NCI-H82 (cell line): Measurements from ENCODE around the gene TMEM117.
A peak's percentile ranks its signal among the peaks of the same experiment; 100 is the strongest.

Experiments used
- DNase-seq: peaks from one replicate; lab custom pipeline; 2025; lab: John Stamatoyannopoulos, UW

TMEM117 gene

GRCh38 chr12:43835656-43836474 lies at the start of gene TMEM117:
Gene TMEM117, plus strand, starts transcription at chr12:43836081.
- DNase-seq = peak; percentile 58

DNA sequence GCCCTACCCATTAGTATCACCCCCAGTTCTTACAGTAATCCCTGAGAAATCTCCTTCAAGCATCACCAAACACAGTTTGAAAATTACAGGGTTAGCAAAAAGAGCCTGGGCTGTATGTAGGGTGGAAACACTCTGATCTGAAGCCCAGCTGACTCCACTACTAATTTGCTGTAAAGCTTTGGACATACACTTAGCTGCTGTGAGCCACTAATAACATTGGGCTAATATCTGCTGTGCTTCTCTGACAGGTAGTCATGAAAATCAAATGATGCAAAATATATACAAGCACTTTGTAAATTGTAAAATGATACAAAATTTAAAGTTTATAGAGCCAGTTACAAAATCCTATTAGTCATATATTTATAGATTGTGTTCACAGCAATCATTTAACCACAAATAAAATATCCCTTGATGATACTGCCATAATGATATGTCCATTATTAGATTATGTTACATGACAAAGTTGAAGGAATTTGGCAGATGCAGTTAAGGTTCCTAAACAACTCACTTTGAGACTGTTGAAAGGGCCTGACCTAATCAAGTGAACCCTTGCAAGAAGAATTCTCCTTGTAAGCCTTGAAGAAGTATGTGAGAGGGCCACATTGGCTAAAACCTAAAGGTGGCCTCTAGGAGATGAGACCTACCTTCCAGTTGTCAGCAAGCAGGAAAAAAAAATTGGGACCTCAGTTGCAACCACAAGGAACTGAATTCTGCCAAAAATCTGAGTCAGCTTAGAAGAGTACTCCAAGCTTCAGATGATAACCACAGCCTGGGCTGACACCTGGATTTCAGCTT lies 48.8 kb upstream of the TMEM117 start:
- DNase-seq = peak; percentile 7

DNA sequence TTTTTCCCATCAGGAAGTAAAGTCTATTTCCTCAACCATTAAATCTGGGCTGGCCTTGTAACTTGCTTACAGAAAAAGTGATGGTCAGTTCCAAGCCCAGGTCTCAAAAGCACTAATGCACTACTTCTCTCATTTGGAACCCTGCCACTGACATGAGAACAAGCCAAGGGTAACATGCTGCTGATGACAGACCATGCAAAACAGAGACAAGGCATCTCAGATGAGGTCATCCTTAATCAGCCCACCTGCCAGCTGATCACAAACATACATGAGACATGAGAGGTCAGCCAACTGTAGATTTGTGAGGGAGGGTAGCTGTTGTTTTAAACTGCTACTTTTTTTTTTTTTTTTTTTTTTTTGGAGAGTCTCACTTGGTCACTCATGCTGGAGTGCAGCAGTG lies 45.9 kb upstream of the TMEM117 start:
- DNase-seq = no peak

GRCh38 chr12:43795716-43796280 lies 40.1 kb upstream of the TMEM117 start:
- DNase-seq = no peak

- DNase-seq = no peak
Measured at GRCh38 chr12:43797561-43798217, 38.2 kb upstream of the TMEM117 start.

GRCh38 chr12:43805149-43805859 lies 30.6 kb upstream of the TMEM117 start:
- DNase-seq = peak; percentile 41

DNA sequence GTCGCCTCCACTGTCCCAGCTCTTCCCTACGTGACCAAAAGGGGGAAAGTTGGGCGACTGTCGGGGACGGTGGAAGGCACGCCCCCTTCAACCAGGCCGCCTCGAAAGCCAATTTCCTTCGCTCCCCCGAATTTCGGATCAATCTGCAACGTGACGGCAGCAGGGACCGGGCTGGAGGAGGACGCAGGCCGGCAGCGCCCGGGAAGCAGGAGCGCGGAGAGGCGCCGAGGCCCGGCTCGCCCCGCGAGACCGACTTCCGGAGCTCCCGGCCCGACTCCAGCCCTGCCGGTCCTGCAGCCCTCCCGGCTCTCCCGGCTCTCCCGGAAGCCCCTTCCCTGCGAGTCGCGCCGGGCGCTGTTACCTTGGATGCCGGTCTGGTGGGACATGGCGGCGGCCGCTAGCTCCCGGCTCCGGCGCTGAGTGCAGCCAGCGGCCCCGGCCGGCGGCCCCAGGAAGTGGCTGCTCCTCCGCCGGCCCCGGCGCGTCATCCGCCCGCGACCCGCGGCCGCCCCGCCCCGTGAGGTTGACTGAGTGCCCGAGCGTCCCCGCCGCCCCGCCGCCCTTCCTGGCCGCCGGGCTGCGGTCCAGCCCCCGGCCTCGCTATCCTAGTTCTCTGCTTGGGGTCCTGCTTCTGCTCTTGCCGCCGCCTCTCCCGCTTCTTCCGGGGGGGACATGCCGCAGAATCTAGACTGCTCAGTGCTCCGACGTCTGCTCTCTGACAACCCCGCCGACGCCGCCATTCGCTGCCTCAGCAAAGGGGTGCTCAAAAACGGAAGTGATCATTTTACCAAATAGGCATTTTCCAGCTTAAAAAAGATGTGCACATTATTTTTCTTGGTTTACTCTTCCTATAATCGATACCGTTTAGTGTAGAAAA lies 29.8 kb upstream of the TMEM117 start, which contains the start of gene TWF1:
Gene TWF1 (minus strand): TSS at position 458 of the 877 bp plus-strand sequence. CDS start 72 bp downstream, at position 386.
- DNase-seq = peak; percentile 81

DNA sequence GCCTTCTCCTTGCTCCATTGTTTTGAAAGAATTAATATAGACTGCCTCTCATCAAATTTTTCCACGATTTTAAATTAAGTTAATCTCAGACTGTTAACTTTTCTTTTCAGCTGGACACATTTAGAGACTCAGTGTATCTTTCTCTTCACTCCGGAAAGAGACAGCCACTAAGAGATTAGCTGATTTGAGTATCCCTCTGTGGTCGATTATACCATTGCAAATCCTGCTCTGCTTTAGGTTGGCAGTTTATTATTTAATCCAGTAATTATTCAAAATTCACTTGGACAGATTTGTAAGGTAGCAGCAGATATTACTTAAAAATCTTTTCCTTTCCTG lies 29.2 kb upstream of the TMEM117 start:
- peak; percentile 29 for DNase-seq

DNA sequence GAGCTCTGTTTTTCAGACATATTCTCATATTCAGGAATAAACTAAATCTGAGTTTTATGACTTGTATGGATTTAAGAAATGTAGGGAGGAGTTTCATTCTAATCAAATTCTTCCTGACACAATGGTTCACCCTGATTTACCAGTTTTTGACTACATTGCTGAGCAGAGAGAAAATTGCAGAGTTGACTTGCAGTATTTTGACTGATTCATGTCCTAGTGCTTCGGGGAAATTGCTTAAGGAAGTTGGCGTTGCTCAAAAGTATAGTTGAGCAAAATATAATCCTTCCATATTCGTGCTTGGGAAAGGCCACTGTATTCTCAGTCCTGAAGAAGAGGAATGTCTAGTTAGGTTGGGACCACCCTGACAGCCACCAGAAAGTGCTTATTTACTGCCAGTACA lies 28.5 kb upstream of the TMEM117 start:
- DNase-seq = no peak

DNA sequence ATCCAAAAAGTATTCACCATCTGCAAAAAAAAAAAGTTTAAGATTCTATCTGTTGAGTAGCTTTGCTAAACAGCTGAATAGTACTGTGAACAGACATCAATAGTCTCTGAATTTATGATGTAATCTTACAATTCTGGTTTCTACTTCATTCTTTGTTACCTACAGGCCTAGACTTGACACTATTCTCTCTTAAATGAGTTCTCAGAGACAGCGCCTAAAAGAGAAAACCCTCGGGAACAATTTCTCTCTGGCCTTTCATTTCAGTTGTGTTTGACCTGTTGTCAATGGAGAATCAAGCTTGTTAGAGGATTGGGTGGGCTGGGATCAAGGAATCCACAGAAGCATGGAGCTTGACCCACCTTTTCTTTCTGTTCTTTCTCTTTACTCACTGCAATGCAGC lies 23.8 kb upstream of the TMEM117 start:
- no peak for DNase-seq

- no peak for DNase-seq
Measured at GRCh38 chr12:43812926-43813325, 23.0 kb upstream of the TMEM117 start.

- no peak for DNase-seq
Measured at GRCh38 chr12:43815416-43815815, 20.5 kb upstream of the TMEM117 start.

DNA sequence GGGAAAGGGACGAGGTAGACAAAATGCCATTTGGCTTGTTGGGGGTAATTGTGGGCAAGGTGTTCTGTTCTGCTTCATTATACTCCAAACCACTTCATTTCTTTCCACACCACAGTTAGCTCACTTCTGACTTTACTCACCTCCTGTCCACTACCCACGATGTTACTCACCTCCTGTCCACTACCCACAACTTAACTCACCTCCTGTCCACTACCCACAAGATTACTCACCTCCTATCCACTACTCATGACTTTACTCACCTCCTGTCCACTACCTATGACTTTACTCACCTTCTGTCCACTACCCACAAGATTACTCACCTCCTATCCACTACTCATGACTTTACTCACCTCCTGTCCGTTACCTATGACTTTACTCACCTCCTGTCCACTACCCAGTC lies 19.7 kb upstream of the TMEM117 start:
- no peak for DNase-seq

DNA sequence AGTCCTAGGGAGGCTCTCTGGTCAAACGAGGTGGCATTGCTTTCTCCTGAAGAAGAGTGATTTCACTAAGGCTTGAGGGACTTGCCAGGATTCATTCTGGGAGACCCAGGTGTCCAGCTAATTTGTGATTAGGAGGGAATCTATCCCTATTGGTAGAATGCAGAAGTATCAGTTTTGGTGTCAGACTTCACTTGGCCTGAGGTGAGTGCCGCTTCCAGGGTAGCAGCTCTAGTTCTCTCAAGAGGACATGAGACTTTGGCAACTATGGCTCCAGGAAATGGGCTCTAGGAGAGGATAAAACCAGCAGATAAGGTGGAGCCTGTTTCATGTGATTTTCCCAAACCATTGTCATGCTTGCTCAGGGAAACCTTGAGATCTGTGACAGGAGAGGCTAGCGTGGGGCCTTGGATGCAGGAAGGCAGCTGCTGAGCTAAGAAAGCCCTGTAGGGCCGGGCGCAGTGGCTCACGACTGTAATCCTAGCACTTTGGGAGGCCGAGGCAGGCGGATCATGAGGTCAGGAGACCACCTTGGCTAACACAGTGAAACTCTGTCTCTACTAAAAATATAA lies 11.6 kb upstream of the TMEM117 start:
- DNase-seq = no peak

GRCh38 chr12:43826681-43827080 lies 9.2 kb upstream of the TMEM117 start:
- DNase-seq = no peak

- DNase-seq = no peak
Measured at GRCh38 chr12:43827093-43827492, 8.8 kb upstream of the TMEM117 start.

DNA sequence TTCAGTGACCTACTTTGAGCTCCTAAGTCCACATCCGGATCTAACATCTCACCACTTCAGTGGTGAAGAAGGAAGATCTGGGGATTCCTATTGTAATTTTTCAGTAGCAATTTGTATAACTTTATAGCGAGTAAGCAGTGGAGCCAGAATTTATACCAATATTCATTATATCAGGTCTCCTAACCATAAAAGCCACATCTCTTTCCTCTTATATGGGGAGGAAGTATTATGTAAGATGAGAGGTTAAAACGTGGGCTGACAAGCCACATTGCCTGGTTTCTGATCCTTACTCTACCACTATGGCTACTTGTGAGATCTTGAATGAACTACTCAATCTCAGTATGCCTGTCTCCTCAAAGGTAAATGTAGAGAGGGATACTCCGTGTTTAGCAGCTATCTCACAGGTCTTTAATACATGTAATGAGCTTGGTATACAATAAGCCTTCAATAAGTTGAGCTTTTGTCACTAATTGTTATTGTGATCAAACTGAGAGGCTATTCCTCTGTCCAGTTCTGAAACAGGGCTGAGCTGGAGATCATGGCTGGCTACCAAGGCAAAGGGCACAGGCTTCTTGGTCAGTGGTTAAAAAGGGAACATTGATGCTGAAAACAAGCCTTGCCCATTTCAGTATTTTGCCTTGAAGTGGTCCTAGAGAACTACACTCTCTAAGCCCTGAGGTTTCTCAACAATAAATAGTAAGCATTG lies 3.3 kb upstream of the TMEM117 start:
- DNase-seq = no peak

- no peak for DNase-seq
Measured at GRCh38 chr12:43835264-43835655, 621 bp upstream of the TMEM117 start.

DNA sequence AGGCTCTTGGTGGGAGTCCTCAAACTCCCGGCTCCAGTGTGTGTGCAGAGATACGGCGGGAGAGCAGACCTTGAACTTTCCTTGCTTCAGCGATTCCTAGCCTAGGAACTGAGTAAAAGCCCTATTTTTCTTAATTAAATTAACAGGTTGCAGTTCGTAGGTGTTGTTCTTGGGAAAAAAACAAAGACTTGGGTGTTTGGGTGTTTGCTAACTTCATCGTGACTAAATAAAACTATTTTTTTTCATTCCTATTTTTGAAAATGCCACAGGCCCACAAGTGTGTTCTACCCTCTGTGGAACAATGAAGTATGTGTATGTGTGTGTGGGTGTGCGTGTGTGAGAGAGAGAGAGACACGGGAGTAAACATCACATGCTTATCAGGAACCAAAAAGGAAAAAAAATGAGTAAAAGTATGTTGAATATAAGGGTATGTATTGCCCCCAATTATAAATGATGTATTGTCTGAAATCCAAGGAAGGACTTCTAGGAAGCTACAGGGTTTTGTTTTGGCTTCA lies 651 bp downstream of the TMEM117 start:
- no peak for DNase-seq

GRCh38 chr12:43840338-43840737 lies 4.5 kb downstream of the TMEM117 start:
- DNase-seq = no peak
